Right cardiac atrium (tissue), 5 donors: Measurements from ENCODE around the gene PHF21B. TPM values are rescaled to one million over a fixed set of nuclear protein-coding genes. Genes with fewer than 3 reads are reported as not detected.
"Not testable (repeated sequence)": the region's sequence is repeated elsewhere in the genome, so short reads cannot be mapped to it uniquely, and the experiment has no call there.

Experiments used
- ATAC-seq, 2 donors: fragments of 200-7000 bp; cut with Tn5 transposase; one replicate each; pipeline versions ENCODE4 v1.8.0 to v1.9.1; 2020; ENCODE audit warnings: moderate library complexity in 2 of 2, mild to moderate bottlenecking in 1 of 2
- DNase-seq, 3 donors: peaks; one replicate each; pipeline ENCODE4 v3.0.0-alpha.2; 2020
- H3K27ac ChIP-seq: one replicate; pipeline ENCODE4 v1.5.1; 2013; ENCODE audit warnings: mild to moderate bottlenecking, low read length, control low read depth, moderate library complexity
- H3K27me3 ChIP-seq: one replicate; pipeline ENCODE4 v1.6.1; 2013; ENCODE audit not compliant: control insufficient read depth, insufficient read depth
- H3K4me1 ChIP-seq: one replicate; pipeline ENCODE4 v1.6.1; 2013; ENCODE audit warnings: low read length; ENCODE audit not compliant: control insufficient read depth, insufficient read depth
- H3K4me3 ChIP-seq: one replicate; pipeline ENCODE4 v1.5.1; 2013; ENCODE audit warnings: low read length, control low read depth
- H3K9me3 ChIP-seq: one replicate; pipeline ENCODE4 v1.6.1; 2013; ENCODE audit warnings: low read length; ENCODE audit not compliant: control insufficient read depth
- WGBS: extraction: QIAGEN DNeasy Blood & Tissue Kit; methylation state at CpG from one replicate; pipeline ENCODE4 v1.1.7; 2013; 5-methylcytosine and 5-hydroxymethylcytosine counted together
- intact Hi-C, 4 donors: fragments of 100-400 bp; cut with DNase I; formaldehyde crosslinking; loops; one replicate each; pipeline versions ENCODE4 v1.11.0 to v1.14.0; 2022 to 2023
- polyA plus RNA-seq: library from polyadenylated mRNA; stranded (reverse); fragments of 200-250 nt; gene quantifications from one replicate; pipeline ENCODE4 v1.2.3, GENCODE V29; 2013
- total RNA-seq, 4 donors: library from RNA; stranded (reverse); fragmentation: NEBNext Ultra II Directional; extraction: Animal tissue kit (Norgen Biotek cat#: 25700); gene quantifications; one replicate each; pipeline ENCODE4 v1.2.1, GENCODE V29; 2021
- donor health status: healthy with polysubstance abuse.
- donor health status: DM: no; HTN: yes; CAD: no.
- donor health status: DM: no; HTN: no; CAD: no.
- donor health status: DM: no; HTN: yes; CAD: no; lungs with severe emphysema.
- donor health status: DM: yes; HTN: yes; CAD: no.

The PHF21B gene
- total and polyA plus RNA-seq, 5 donors: 0.50 to 1.9 (median 1.3) TPM

GRCh38 chr22:44916281-44917231, 93.2 kb downstream of the PHF21B start:
- Histone ChIP-seq H3K27ac (no peak overlapping the region), H3K4me3 (no peak overlapping the region), H3K9me3 (no peaks in the 10 kb centered on the region), H3K27me3 (no peaks in the 10 kb centered on the region), H3K4me1 (no peaks in the 10 kb centered on the region)
- WGBS: 86% methylated on average over 46 of the region's 46 CpGs
- DNase-seq (no peak), ATAC-seq (no peak)
- intact Hi-C loops: no loop called here

GRCh38 chr22:44915441-44915840, 94.4 kb downstream of the PHF21B start:
- Histone ChIP-seq H3K4me1 (no peaks in the 10 kb centered on the region), H3K27ac (no peak overlapping the region), H3K9me3 (no peaks in the 10 kb centered on the region), H3K27me3 (no peaks in the 10 kb centered on the region), H3K4me3 (no peak overlapping the region)
- 84% methylated on average over 10 of the region's 10 CpGs for WGBS
- ATAC-seq (no peak), DNase-seq (no peak)
- intact Hi-C loops: no loop called here

GRCh38 chr22:44914026-44914721, 95.6 kb downstream of the PHF21B start:
- intact Hi-C loops: no loop called here
- Histone ChIP-seq H3K4me3 (no peak overlapping the region), H3K27ac (no peak overlapping the region), H3K27me3 (no peaks in the 10 kb centered on the region), H3K9me3 (no peaks in the 10 kb centered on the region), H3K4me1 (no peaks in the 10 kb centered on the region)
- DNase-seq (no peak), ATAC-seq (no peak)
- WGBS: 88% methylated on average over 13 of the region's 13 CpGs

- Histone ChIP-seq H3K4me1 (no peaks in the 10 kb centered on the region), H3K27ac (no peak overlapping the region), H3K9me3 (no peaks in the 10 kb centered on the region), H3K4me3 (no peak overlapping the region), H3K27me3 (no peaks in the 10 kb centered on the region)
- intact Hi-C loops: no loop called here
- DNase-seq (no peak), ATAC-seq (no peak)
- WGBS: 89% methylated on average over 24 of the region's 24 CpGs
Observed at GRCh38 chr22:44913198-44913983, 96.4 kb downstream of the PHF21B start.

GRCh38 chr22:44909241-44909640, 100.6 kb downstream of the PHF21B start:
- Histone ChIP-seq H3K27ac (no peak overlapping the region), H3K4me1 (no peaks in the 10 kb centered on the region), H3K27me3 (no peaks in the 10 kb centered on the region), H3K9me3 (no peaks in the 10 kb centered on the region), H3K4me3 (no peak overlapping the region)
- no peak for DNase-seq
- intact Hi-C loops: no loop called here
- no peak for ATAC-seq
- WGBS: 88% methylated on average over 6 of the region's 6 CpGs

GRCh38 chr22:44907765-44908737, 101.8 kb downstream of the PHF21B start:
- intact Hi-C loops: no loop called here
- DNase-seq (no peak), ATAC-seq (no peak)
- no peaks in the 10 kb centered on the region for H3K4me1 ChIP-seq
- H3K9me3 ChIP-seq: no peaks in the 10 kb centered on the region
- no peak overlapping the region for H3K4me3 ChIP-seq
- 89% methylated on average over 21 of the region's 21 CpGs for WGBS
- no peak overlapping the region for H3K27ac ChIP-seq
- no peaks in the 10 kb centered on the region for H3K27me3 ChIP-seq

- DNase-seq: no peak
- no peaks in the 10 kb centered on the region for H3K27me3 ChIP-seq
- peak in 1 of 2 donors; percentile 20 for ATAC-seq
- no peak overlapping the region for H3K27ac ChIP-seq
- no peak overlapping the region for H3K4me3 ChIP-seq
- H3K4me1 ChIP-seq: no peaks in the 10 kb centered on the region
- 91% methylated on average over 18 of the region's 18 CpGs for WGBS
- intact Hi-C loops: no loop called here
- H3K9me3 ChIP-seq: no peaks in the 10 kb centered on the region
Observed at GRCh38 chr22:44906999-44907644, 102.7 kb downstream of the PHF21B start.

- 88% methylated on average over 21 of the region's 21 CpGs for WGBS
- Histone ChIP-seq H3K27ac (no peak overlapping the region), H3K9me3 (peaks cover 2% of the 10 kb centered on the region), H3K27me3 (no peaks in the 10 kb centered on the region), H3K4me3 (no peak overlapping the region), H3K4me1 (no peaks in the 10 kb centered on the region)
- intact Hi-C loops: no loop called here
- no peak for DNase-seq
- no peak for ATAC-seq
Observed at GRCh38 chr22:44906248-44906936, 103.4 kb downstream of the PHF21B start.

- intact Hi-C loops: not testable (repeated sequence)
- 57% methylated on average over 3 of the region's 5 CpGs for WGBS
Observed at GRCh38 chr22:44904492-44905152, 105.2 kb downstream of the PHF21B start.

More at GRCh38 chr22:44904492-44905152, 105.2 kb downstream of the PHF21B start:
- not testable (repeated sequence) for H3K4me3 ChIP-seq, H3K4me1 ChIP-seq, H3K27ac ChIP-seq, DNase-seq, H3K27me3 ChIP-seq, H3K9me3 ChIP-seq
- peak; percentile 51 to 65 for ATAC-seq
